HG02610 (cell line): ENCODE measurements around the gene CCND2.
"Not testable (repeated sequence)": the region's sequence is repeated elsewhere in the genome, so short reads cannot be mapped to it uniquely, and the experiment has no call there.

Experiments
- ATAC-seq: cut with Tn5 transposase; IDR thresholded peaks from one replicate; pipeline ENCODE4 v1.9.1; 2021; ENCODE audit warnings: mild to moderate bottlenecking, moderate library complexity; ENCODE audit not compliant: unreplicated experiment

The CCND2 gene

DNA sequence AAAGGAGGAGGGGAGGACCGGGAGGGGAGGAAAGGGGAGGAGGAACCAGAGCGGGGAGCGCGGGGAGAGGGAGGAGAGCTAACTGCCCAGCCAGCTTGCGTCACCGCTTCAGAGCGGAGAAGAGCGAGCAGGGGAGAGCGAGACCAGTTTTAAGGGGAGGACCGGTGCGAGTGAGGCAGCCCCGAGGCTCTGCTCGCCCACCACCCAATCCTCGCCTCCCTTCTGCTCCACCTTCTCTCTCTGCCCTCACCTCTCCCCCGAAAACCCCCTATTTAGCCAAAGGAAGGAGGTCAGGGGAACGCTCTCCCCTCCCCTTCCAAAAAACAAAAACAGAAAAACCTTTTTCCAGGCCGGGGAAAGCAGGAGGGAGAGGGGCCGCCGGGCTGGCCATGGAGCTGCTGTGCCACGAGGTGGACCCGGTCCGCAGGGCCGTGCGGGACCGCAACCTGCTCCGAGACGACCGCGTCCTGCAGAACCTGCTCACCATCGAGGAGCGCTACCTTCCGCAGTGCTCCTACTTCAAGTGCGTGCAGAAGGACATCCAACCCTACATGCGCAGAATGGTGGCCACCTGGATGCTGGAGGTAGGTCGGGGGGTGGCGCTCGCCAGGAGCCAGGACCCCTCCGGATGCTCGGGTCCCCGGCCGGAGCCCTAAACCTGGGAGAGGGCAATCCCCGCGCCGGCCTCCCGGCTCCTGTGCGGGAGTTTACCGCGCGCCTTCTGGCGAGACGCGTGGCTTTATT lies at the start of gene CCND2:
CCND2 (plus strand) TSS at position 111 of the 744 bp plus-strand sequence; CDS start at position 390, 279 bp downstream.
- ATAC-seq = peak; percentile 30

DNA sequence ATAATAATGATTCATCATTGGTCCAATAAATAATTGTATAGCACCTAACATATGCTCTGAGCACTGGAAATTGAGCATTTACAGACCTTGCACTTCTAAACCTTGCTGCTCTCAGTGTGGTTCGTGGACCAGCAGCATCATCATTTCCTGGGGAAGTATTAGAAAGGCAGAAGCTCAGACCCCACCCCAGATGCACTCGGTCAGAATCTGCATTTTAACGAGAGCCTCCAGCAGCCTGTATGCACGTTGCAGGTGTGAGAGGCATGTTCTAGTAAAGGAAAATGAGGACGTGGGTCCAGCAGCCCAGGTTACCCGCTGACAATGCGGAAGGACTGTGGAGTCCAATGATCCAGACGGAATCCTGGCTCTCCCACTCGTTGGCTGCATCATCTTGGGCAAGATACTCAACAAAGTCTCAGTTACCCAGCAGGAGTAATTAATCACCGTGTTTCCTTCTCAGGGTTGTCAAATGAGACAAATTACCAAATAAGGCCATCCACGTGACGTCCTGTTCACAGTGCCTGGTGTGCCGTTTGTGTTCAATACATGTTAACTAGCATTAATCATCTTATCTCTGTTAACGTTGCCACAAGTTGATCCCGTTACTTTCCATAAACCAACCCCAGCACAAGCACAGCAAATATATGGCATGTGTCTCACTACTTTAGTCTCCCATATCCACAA lies 49.2 kb upstream of the CCND2 start:
- no peak for ATAC-seq

DNA sequence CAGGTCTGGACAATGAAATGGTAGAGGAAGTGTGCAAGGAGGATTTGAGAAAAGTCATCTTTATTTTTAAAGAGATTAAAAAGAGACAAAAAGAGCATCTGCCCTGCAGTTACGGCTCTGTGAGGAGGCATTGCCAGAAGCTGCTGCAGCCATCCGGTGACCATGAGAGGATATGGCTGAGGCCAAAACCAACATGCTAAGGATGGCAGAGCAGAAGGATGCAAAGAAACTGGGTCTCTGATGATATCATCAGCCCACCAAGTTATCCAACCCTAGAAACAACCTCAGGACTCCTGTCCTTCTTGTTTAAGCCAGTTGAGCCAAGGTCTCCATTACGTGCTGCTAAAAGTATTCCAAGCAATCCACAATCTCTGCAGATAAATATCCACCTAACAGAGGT lies 48.0 kb upstream of the CCND2 start:
- ATAC-seq = no peak

DNA sequence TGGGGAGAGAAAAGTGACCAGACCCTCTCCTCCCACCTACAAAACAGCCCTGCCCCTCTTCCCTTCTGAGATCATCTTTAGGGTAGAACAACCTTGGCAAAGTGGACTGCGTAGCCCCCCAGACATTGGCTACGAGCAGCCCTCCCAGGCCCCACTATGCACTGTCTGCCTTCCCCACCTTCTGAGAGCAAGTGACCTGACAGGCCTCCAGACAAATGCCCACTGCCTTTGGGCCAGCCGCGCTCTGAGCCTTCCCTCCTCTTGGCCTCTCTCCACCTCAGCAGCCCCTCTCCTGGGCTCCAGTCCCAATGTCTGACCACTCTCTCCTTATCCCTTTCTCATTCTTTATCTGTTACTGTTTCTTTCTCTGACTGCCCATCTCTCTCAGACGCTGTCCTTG lies 46.5 kb upstream of the CCND2 start:
- ATAC-seq = no peak

DNA sequence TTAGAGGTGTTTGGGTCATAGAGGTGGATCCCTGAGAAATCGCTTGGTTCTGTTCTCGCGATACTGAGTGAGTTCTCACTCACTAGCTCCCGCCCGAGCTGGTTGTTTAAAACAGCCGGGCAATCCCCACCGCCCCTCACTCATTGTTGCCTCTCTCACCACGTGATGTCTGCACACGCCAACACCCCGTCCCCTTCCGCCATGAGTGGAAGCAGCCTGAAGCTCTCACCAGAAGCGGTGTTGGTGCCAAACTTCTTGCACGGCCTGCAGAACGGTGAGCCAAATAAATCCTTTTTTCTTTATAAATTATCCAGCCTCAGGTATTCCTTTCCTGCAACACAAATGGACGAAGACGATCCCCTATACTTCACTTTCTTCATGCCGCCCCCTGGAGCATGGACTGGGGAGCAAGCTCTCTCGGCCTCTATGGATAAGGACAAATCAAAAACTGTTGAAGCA lies 45.4 kb upstream of the CCND2 start:
- ATAC-seq = no peak

DNA sequence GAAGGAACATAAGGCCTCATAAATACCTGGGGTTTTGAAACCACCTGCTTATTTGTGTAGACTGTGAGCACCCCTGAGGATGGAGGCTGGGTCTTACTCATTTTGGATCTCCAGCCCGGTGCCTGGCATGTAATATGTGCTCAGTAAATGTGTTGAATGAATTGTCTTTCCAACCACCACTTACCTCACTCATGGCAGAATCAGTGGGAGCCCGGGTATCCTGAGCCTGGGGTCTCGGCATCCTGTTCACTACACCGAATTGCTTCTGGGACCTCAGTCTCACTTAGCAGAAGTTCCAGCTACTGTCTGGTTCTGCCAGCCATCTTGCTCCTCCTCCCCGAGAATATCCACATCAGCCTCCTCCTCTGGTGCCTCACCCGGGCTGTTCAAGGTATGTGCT lies 43.0 kb upstream of the CCND2 start:
- ATAC-seq = no peak

DNA sequence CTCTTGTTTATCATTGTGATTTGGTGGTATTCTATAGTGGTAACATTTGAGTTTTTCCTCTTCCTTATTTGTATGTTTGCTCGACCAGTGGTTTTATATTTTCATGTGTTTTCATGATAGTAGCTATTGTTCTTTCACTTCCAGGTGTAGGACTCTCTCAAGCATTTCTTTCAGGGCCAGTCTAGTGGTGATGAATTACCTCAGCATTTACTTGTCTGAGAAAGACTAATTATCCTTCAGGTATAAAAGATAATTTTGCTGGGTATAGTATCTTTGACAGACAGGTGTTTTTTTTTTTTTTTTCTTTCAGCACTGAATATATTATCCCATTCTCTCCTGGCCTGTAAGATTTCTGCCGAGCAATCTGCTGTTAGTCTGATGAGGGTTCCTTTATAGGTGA lies 35.0 kb upstream of the CCND2 start:
- ATAC-seq = no peak

DNA sequence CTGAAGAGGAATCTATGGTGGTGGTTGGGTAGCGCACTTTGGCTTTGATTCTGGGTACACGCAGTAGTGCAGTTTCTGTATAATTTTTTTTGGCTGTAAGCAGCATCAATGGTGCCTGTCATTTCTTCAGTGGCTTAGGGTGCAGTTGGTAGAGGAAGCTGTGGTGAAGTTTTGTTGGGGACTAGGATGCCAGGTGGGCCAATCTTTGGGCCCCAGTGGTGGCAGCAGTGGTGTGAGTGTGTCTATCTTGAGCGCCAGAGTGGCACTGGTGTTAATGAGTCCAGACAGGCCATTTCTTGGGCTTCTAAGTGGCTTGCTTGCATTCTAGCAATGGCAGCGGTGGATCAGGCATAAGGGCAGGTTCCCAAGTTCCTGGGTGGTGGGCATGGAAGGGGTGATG lies 33.8 kb upstream of the CCND2 start:
- no peak for ATAC-seq

DNA sequence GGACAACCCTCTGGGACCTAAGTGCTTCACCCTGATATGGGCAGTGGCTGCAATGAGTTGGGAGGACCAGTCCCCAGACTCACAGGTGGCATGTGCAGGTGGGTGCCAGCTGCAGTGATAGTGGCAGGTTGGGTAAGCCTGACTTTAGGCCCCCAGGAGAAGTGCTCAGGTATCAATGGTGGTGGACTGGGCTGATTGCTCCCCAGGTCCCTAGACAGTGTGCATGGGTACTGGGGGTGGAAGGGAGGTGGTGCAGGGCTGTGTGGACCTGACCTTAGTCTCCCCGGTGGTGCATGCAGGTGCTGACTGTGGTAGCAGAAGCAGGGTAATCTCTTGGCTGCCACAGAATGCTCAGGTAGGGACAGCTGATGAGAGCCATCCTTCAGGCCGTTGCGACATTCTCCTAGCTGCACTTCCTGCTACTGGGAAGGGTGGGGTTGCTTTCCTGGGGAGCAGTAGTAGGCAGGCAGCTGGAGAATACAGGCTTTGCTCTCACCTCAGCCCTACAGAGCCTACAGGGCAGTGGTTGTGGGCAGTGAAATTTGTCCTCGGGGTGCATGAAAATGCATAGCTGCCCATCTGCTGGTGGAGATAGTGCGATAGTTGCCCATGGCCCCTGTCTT lies 33.3 kb upstream of the CCND2 start:
- ATAC-seq = no peak

DNA sequence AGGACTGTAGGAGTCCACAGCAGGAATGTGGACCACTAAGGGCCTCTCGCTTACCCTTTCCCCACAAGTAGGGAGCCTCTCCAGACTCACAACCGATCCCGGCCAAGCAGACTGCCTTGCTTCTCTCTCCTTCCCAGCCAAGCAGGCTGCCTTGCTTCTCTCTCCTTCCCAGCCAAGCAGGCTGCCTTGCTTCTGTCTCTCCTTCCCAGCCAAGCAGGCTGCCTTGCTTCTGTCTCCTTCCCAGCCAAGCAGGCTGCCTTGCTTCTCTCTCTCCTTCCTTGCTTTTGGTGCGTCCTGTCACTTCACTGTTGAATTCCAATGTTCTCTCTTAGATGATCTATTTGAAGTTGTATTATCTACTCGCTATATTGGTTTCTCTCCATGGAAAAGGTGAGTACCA lies 32.6 kb upstream of the CCND2 start:
- ATAC-seq = no peak

DNA sequence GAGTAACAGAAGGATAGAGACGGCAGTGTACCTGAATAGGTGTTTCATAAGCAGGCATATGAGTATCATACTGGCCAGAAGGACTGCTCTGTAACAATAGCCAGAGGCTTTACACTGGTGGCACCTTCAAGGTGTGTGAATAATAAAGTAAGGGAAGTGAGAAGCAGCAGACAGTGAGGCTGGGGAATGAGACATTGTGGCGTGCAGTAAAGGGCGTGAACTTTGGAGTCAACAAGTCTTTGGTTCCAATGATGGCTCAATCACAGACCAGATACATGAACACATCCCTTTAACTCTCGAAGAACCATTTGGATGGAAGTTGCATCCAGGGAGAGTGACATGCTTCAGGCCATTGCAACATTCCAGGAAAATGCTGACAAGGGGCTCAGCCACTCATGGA lies 32.0 kb upstream of the CCND2 start:
- ATAC-seq = no peak

DNA sequence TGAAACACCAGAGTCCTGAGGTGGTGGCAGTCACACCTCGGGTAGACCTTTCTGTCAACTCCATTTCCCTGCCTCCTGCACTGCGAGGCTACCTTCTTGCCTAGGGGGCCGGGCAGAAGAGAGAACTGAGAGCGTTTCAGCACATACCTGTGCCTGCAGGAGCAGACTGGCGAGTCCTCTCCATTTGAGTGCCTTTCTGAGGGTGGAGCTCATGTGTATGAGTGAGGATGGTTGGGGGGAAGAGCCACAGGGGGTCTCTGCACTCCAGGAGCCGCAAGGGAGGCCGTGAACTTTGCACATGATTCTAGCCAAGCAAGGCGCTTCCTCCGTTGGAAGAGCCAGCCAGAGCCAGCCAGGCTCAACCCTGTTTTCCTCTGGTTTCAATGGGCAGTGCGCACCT lies 31.0 kb upstream of the CCND2 start:
- ATAC-seq = no peak

DNA sequence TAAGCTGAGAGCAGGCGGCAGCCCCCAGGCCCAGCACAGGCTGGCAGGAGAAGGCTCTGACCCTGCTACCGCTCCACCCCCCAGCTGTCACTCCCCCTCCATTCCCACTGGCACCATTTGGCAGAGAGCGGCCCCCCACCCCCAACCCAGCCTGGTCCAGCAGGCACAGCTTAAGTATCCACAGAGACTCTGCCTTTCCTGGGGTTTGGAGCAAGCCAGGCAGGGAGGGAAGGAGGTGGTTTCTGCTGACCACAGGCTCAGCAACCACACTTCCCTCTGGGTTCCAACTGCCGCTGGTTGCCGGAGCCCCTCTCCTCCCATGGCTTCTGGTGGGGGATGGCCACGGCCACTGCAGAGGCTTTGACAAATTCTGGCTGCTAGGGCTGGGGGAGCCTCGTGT lies 30.5 kb upstream of the CCND2 start:
- ATAC-seq = no peak

DNA sequence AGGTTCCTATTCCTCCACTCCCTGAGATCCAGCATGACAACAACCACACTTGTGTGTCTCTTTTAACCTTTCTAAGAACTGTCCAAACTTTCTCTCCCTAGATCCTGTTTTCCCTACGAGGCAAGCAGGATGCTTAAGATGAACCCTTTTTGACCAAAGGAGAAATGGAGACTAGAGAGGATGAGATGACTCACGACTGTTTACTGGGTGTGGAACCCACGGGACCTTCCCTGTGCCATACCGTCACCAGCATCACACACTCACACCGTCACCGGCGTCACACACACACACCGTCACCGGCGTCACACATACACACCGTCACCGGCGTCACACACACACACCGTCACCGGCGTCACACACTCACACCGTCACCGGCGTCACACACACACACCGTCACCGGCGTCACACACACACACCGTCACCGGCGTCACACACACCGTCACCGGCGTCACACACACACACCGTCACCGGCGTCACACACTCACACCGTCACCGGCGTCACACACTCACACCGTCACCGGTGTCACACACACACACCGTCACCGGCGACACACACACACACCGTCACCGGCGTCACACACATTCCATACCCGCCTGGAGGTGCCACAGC lies 30.0 kb upstream of the CCND2 start:
- ATAC-seq = not testable (repeated sequence)

DNA sequence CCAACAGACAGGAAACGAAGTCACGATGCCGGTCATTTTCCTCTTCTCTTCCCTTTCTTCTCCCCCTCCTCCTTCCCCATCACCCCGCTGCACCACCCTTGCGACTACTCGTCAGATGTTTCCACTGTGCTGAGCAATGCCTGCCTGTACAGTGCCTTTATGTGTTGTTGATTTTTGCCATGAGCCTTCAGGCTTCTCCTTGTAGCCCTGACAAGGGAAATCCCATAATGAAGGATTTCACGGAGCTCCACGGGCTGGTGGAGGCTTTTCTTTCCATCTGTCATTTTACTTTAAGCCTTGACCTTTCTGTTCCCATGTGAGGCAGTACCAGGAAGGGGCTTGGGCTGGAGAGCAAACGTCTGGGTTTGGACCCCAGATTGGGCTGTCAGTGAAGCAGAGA lies 28.7 kb upstream of the CCND2 start:
- no peak for ATAC-seq

DNA sequence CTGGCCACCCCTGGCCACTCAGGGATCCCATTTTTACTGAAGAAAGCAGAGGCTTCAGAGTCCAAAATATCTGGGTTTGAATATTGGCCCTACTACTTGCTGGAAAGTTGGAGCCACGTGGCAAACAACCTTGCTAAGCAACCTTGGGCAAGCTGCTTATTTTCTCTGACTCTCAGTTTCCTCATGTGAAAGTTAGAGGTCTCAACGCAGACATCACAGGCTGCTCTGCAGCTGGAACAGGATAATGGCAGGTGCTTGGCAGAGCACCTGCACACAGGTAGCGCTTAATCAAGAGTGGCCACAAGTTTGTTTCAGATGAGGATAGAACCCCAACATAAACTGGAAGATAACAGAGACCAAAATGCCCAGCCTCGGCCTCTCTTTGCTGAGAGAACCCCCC lies 28.1 kb upstream of the CCND2 start:
- no peak for ATAC-seq

DNA sequence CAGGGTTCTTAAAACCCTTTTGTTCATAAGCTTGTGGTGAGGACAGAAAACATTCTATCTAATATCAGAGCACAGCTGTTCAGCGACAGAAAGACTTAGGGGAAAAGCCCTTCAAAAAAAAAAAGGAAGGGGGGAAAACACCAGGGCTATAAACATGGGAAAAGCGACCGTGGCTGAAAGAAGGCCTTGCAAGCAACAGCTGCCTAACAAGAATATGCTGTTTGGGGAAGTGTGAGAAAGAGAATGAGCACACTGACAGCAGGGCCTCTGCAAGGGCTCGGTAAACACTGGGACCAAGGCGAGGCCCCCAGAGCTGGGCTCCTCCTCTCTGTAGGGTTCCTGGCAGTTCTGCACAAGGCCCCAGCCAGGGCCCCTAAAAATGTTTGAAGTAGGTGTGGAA lies 27.4 kb upstream of the CCND2 start:
- ATAC-seq = no peak

DNA sequence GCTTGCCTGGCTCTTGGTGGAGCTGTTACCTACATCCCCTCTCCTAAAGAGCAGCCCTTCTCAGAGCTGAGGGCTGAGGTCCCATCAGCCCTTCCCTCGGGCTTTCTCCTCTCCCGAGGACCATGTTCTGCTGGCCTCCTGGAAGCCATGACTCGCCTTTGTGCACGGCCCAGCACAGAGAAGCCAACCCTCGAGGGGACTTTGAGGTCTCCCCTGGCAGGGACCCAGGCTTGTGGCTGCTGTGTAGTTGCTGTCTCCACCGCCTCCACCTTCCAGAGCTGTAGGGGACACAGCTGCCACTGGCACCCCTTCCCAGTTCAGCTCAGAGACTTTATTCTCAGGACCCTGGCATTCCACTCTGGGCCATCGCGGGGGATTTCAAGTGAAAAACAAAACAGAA lies 22.9 kb upstream of the CCND2 start:
- ATAC-seq = no peak

DNA sequence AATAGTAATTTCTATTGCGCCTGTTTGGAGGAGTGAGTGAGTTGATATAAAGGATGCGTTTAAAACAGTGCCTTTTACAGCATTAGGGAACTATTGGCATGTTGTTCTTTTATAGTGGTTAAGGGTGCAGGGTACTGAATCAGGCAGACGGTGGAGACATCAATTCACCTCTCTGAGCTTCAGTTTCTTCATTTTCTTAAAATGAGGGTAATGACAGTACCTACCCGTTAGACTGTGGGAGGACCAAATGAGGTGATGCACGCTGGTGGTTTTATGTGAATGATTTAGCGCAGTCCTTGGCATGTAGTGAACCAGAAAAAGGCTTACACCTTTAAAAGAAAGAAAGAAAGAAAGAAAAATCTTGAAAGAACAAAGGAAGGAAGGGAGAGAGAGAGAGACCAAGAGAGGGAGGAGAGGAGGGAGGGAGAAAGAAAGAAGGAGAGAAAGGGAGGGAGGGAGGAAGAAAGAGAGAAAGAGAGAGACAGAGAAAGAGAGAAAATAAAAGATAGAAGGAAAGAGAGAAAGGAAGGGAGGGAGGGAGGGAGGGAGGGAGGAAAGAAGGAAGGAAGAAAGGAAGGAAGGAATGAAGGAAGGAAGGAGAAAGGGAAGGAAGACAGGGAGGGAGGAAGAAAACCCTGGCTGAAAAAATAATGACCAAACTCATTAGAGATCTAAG lies 22.2 kb upstream of the CCND2 start:
- no peak for ATAC-seq

DNA sequence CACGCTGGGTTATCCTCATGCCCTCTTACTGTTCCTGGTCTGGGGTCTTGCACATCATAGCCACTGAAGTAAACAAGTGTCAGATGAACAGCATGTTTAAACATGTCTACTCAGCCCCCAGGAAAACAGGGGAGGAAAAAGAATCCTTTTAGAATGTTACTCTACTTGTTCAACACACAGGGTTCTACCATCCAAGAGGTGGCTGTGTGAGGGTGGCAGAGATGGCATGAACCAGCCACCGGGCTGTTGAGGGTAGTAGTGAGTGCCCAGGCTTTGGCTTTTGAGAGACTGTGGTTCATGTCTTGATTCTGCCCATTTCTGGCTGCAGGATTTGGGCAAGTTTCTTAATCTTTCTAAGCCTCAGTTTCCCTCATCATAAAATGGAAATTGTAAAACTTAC lies 21.6 kb upstream of the CCND2 start:
- ATAC-seq = no peak

DNA sequence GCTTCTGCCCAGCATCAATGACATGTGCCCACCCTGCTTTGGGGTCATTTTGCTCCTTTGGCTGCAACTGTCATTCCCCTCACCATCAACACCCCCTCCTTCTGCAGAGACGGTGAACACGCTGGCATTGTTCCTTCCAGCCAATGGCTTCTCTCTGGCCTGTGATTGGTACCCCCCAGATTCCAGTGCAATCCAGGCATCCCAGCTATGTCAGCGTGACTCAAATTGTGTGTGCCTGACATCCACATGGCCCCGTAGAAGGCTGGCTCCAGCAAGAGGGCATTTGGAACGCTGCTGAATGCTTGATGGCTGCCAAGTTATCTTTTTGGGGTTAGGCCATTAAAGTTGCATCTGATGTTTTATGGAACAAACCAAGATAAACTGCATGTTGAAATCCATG lies 21.0 kb upstream of the CCND2 start:
- no peak for ATAC-seq
